Loucy (cell line): ENCODE data around the gene PAM.
A peak's percentile ranks its signal among the peaks of the same experiment; 100 is the strongest.

Source experiments
- CTCF ChIP-seq: fragments of 200-600 bp; sonication (generic); conservative IDR thresholded peaks from 2 replicates; pipeline ENCODE4 v1.5.1; 2014; ENCODE audit warnings: mild to moderate bottlenecking, antibody characterized with exemption, low read length
- EZH2phosphoT487 ChIP-seq: fragments of 200-600 bp; IDR thresholded peaks from 2 replicates; pipeline ENCODE4 v1.6.1; 2018; ENCODE audit warnings: antibody characterized with exemption, mild to moderate bottlenecking, moderate library complexity, borderline replicate concordance

GRCh38 chr5:102792705-102793104 lies 37.6 kb downstream of the PAM start:
- TF ChIP-seq CTCF (peak; percentile 49), EZH2phosphoT487 (no peak)
